OCI-LY7 (cell line): ENCODE results near the gene BAHD1. TPM values are rescaled to one million over a fixed set of nuclear protein-coding genes. Genes with fewer than 3 reads are reported as not detected.

Source experiments
- BruUV-seq: library from RNA; stranded (reverse); fragments of 400-500 nt; replicated peaks from 2 replicates; lab custom pipeline; 2021; lab: Mats Ljungman, UMichigan
- CTCF ChIA-PET: fragments of 300-600 bp; sonication (Branson Sonifier 250); formaldehyde crosslinking; loops from one replicate; lab custom pipeline; 2022; ENCODE audit warnings: antibody characterized with exemption; ENCODE audit not compliant: unreplicated experiment; lab: Charles Lee
- POLR2A ChIA-PET: fragments of 300-600 bp; sonication (Branson Sonifier 250); formaldehyde crosslinking; loops from one replicate; lab custom pipeline; 2022; ENCODE audit warnings: antibody characterized with exemption; lab: Charles Lee
- DNase-seq: peaks from one replicate; pipeline ENCODE4 v3.0.0-alpha.2; 2015; ENCODE audit warnings: low spot score
- H2AFZ ChIP-seq: fragments of 200-600 bp; sonication (generic), shearing (Covaris generic); 2 replicates; pipeline ENCODE4 v1.6.1; 2014; ENCODE audit warnings: mild to moderate bottlenecking, antibody characterized with exemption, low read length, moderate library complexity
- H3K27ac ChIP-seq: fragments of 200-600 bp; sonication (generic); 2 replicates; pipeline ENCODE4 v1.5.1; 2014; ENCODE audit warnings: mixed run types, low read depth, mild to moderate bottlenecking, moderate library complexity, low read length, inconsistent platforms; ENCODE audit not compliant: poor library complexity, severe bottlenecking
- H3K36me3 ChIP-seq: fragments of 200-600 bp; sonication (generic); 2 replicates; pipeline ENCODE4 v1.6.1; 2014; ENCODE audit warnings: mild to moderate bottlenecking, antibody characterized with exemption, low read length, moderate library complexity, mixed read lengths; ENCODE audit not compliant: insufficient read depth
- H3K4me1 ChIP-seq: fragments of 200-600 bp; sonication (generic); 2 replicates; pipeline ENCODE4 v1.5.1; 2014; ENCODE audit warnings: mild to moderate bottlenecking, low read length; ENCODE audit not compliant: insufficient read depth, poor library complexity, severe bottlenecking
- H3K4me2 ChIP-seq: fragments of 200-600 bp; sonication (generic); 2 replicates; pipeline ENCODE4 v1.6.1; 2014; ENCODE audit warnings: mild to moderate bottlenecking, low read length
- H3K4me3 ChIP-seq: fragments of 200-600 bp; sonication (generic); 2 replicates; pipeline ENCODE4 v1.5.1; 2014; ENCODE audit warnings: mild to moderate bottlenecking, low read depth, low read length; ENCODE audit not compliant: poor library complexity, severe bottlenecking
- H3K79me2 ChIP-seq: fragments of 200-600 bp; sonication (generic); 2 replicates; pipeline ENCODE4 v1.6.1; 2016; ENCODE audit warnings: low read depth, mild to moderate bottlenecking, low read length, moderate library complexity, mixed read lengths; ENCODE audit not compliant: insufficient read depth
- H3K9me2 ChIP-seq: fragments of 200-600 bp; sonication (generic); 2 replicates; pipeline ENCODE4 v1.6.1; 2016; ENCODE audit warnings: mild to moderate bottlenecking, low read length, mixed read lengths; ENCODE audit not compliant: insufficient read depth
- H3K9me3 ChIP-seq: fragments of 200-600 bp; sonication (generic); 2 replicates; pipeline ENCODE4 v1.6.1; 2014; ENCODE audit warnings: mild to moderate bottlenecking, mixed run types, low read length, mixed read lengths
- H4K20me1 ChIP-seq: fragments of 200-600 bp; sonication (generic); 2 replicates; pipeline ENCODE4 v1.6.1; 2014; ENCODE audit warnings: mild to moderate bottlenecking, antibody characterized with exemption, low read length, moderate library complexity, mixed read lengths; ENCODE audit not compliant: insufficient read depth
- CTCF ChIP-seq: fragments of 200-600 bp; sonication (generic); conservative IDR thresholded peaks from 2 replicates; pipeline ENCODE4 v1.5.1; 2014; ENCODE audit warnings: mild to moderate bottlenecking, antibody characterized with exemption, low read length, moderate library complexity, mixed read lengths
- EZH2phosphoT487 ChIP-seq: fragments of 200-600 bp; sonication (generic); IDR thresholded peaks from 2 replicates; pipeline ENCODE4 v1.6.1; 2018; ENCODE audit warnings: low read depth, borderline replicate concordance, mild to moderate bottlenecking, mixed run types, antibody characterized with exemption, low read length, moderate library complexity, mixed read lengths
- intact Hi-C: fragments of 100-400 bp; cut with micrococcal nuclease; formaldehyde crosslinking; loops from one replicate; pipeline ENCODE4 v1.10.0; 2022; ENCODE audit not compliant: unreplicated experiment
- total RNA-seq, 2 experiments: library from RNA; depleted of rRNA in 1 of 2; stranded (reverse); fragments of >200 nt in 1 of 2; shearing (Covaris generic) in 1 of 2; gene quantifications; 2 replicates each; pipeline ENCODE4 v1.2.3, GENCODE V29; 2014 to 2022

The BAHD1 gene
- total RNA-seq, 2 experiments from 2014 or later, result 15.0 to 22.3 TPM

- Histone ChIP-seq H3K4me2 (no peak overlapping the region), H3K4me3 (no peak overlapping the region), H3K4me1 (peaks cover 9% of the 10 kb centered on the region), H3K9me3 (no peaks in the 10 kb centered on the region), H3K36me3 (no peaks in the 10 kb centered on the region), H3K79me2 (peaks cover 23% of the 10 kb centered on the region; the same call in 1 of the 2 replicates), H4K20me1 (peaks cover 28% of the 10 kb centered on the region), H3K9me2 (no peaks in the 10 kb centered on the region), H3K27ac (no peak overlapping the region), H2AFZ (no peak overlapping the region)
- TF ChIP-seq CTCF (no peak), EZH2phosphoT487 (no peak)
- DNase-seq, result no peak
- BruUV-seq, result no TSS peak
- POLR2A ChIA-PET, result interaction anchor here (0.6 to 1.4 kb wide), 2 partner anchors 41 to 481 kb away, joined by 3 read pairs; no protein-coding TSS in a partner anchor
- intact Hi-C loops, result no loop called here
- CTCF ChIA-PET, result interaction anchor here (1.0 kb wide), 1 partner anchor 48 kb away, joined by 4 read pairs; no protein-coding TSS in a partner anchor
Observed at GRCh38 chr15:40445421-40445922, 4.7 kb downstream of the BAHD1 start.

- Histone ChIP-seq H3K9me3 (no peaks in the 10 kb centered on the region), H3K36me3 (no peaks in the 10 kb centered on the region), H3K4me3 (no peak overlapping the region), H3K9me2 (no peaks in the 10 kb centered on the region), H3K27ac (no peak overlapping the region), H3K79me2 (peaks cover 23% of the 10 kb centered on the region; the same call in 1 of the 2 replicates), H4K20me1 (peaks cover 28% of the 10 kb centered on the region), H3K4me2 (no peak overlapping the region), H2AFZ (no peak overlapping the region), H3K4me1 (peaks cover 9% of the 10 kb centered on the region)
- TF ChIP-seq CTCF (no peak), EZH2phosphoT487 (no peak)
- CTCF ChIA-PET, result no interaction called here
- POLR2A ChIA-PET, result interaction anchor here (1.4 kb wide), 1 partner anchor 41 kb away, joined by 3 read pairs; no protein-coding TSS in a partner anchor
- intact Hi-C loops, result no loop called here
- DNase-seq, result no peak
- BruUV-seq, result no TSS peak
Observed at GRCh38 chr15:40446144-40446543, 5.4 kb downstream of the BAHD1 start.

GRCh38 chr15:40448354-40448753, 7.6 kb downstream of the BAHD1 start:
- Histone ChIP-seq H3K4me1 (peaks cover 13% of the 10 kb centered on the region), H3K9me3 (no peaks in the 10 kb centered on the region), H3K27ac (no peak overlapping the region), H3K9me2 (no peaks in the 10 kb centered on the region), H3K36me3 (no peaks in the 10 kb centered on the region), H3K79me2 (peaks cover 11% of the 10 kb centered on the region; the same call in 1 of the 2 replicates), H2AFZ (no peak overlapping the region), H3K4me2 (no peak overlapping the region), H4K20me1 (peaks cover 20% of the 10 kb centered on the region; the same call in 1 of the 2 replicates), H3K4me3 (no peak overlapping the region)
- BruUV-seq, result no TSS peak
- no peak for TF ChIP-seq CTCF
- no peak for DNase-seq
- ChIA-PET POLR2A (interaction anchor here (0.5 kb wide), 1 partner anchor 8 kb away, joined by 4 read pairs; the partner anchor contains the start of gene BAHD1), CTCF (no interaction called here)
- intact Hi-C loops, result no loop called here
